HG03175 (cell line): ENCODE data around the gene SH3PXD2A.
"Not testable (repeated sequence)": the region's sequence is repeated elsewhere in the genome, so short reads cannot be mapped to it uniquely, and the experiment has no call there.

Experiments
- ATAC-seq: cut with Tn5 transposase; IDR thresholded peaks from one replicate; pipeline ENCODE4 v1.9.1; 2021; ENCODE audit warnings: mild to moderate bottlenecking, moderate library complexity; ENCODE audit not compliant: unreplicated experiment

Gene SH3PXD2A

DNA sequence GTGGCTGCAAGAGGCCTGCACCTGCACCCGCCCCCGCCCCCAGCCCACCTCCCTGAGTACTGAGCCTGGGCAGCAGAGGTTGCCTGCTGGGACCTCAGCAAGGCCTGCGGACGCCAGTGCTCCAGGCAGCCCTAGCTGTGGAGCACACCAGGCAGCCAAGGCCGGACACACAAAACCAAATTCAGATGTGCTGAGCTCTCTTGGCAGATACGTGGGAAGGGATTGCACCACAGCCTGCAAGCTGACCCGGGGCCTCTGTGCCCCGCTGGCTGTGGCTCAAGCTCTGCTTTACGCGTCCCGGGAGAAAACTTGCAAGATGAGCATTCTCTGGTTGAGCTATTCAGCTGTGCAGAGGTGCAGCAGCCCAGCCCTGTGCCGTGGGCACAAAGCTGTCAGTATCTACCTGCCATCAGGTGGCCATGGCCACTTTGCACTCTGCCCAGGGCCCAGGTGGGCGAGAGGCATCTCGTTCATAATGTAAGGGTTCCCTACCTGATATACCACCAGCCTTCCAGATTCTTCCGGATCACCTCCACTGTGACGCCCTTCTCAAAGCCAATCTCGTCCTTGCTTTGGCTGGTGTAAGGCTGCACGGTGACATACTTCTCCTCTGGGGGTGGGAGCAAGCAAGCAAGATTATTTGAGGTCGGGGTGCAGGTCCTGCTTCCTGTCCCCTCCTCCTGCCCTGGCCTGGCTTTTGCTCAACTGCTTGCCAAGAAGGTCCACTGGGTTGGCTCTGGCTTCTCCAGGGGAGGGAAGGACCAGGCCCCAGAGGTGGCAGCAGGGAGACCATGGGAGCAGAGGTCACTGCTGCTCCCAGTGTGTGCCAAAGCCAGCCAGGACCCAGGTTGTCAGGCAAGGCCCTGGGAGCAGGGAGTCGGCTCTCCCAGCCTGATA lies 238.4 kb downstream of the SH3PXD2A start:
- no peak for ATAC-seq

GRCh38 chr10:103614306-103615158 lies 240.8 kb downstream of the SH3PXD2A start:
- ATAC-seq: no peak

GRCh38 chr10:103613616-103614015 lies 241.8 kb downstream of the SH3PXD2A start:
- ATAC-seq: no peak

DNA sequence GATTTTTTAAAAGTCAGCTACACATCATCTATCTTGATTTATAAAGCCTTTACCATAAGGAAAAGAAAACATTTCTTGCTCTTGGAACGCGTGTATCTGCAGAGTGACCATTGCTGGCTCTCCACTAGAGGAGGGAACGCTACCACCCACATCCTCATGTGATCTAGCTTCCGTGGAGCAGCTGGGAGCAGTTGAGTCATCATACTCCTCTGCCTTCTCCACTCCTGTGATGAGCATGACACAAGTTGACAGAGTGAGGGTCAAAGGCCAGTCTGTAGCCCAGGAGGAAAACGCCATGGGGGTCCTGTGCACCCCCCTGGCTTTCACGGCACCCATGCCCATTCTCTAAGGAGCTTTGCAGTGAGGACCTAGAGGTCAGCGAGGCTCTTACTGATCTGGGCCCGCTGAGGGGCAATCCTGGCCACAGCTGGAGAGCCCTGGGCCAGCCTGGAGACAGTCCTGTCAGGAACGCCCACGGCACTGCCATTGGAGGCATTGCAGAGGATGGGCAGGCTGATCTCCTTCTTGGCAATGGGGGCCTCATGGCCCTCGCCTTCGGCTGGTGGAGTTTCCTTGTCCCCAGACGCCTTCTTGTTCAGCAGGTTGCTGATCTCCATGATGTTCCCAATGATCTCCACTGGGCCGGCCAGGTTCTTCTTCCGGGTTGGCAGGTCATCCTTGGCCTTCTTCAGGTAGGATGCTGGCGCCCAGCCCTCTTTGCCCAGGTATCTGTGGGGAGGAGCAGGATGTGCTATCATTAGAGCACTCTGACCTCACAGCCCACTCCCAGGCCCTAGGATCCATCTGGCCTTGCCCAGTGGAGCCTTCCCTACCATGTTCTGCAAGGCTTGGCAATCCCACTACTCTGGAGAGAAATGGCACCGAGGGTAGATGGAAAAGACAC lies 242.7 kb downstream of the SH3PXD2A start:
- no peak for ATAC-seq

- ATAC-seq: no peak
Measured at GRCh38 chr10:103610921-103611511, 244.4 kb downstream of the SH3PXD2A start.

DNA sequence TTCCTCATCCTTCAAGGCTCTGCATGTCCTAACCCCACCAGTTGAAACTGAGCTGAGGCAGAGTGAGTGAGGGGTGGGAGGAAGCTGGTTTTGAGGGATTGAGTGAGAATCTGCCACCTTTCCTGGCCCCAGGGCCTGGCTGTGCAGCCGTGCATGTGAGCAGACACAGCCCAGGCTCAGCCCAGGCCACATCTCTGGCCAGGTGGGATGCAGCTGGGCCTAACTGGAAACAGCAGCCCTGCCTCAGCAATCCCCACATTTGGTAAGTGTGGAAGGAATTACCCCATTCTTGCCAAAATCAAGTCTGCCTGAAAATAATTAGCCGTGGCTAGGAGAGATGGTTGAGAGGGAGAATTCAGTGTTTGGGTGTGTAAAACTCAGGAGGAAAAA lies 245.3 kb downstream of the SH3PXD2A start:
- no peak for ATAC-seq

GRCh38 chr10:103609231-103610082 lies 245.9 kb downstream of the SH3PXD2A start:
- no peak for ATAC-seq

DNA sequence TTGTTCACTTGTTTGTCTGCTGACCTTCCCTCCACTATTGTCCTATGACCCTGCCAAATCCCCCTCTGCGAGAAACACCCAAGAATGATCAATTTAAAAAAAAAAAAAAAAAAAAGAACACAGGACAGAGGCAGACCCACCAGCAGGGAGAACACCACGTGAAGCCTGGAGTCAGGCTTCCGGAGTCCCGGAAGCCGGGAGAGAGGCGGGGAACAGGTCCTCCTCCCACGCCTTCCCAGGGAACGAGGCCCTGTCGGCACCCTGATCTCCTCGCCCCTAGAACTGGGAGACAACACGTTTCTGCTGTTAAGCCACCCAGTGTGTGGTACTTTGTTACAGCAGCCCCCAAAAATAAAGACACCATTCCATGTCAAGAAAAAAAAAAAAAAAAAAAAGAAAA lies 247.3 kb downstream of the SH3PXD2A start:
- ATAC-seq: not testable (repeated sequence)

DNA sequence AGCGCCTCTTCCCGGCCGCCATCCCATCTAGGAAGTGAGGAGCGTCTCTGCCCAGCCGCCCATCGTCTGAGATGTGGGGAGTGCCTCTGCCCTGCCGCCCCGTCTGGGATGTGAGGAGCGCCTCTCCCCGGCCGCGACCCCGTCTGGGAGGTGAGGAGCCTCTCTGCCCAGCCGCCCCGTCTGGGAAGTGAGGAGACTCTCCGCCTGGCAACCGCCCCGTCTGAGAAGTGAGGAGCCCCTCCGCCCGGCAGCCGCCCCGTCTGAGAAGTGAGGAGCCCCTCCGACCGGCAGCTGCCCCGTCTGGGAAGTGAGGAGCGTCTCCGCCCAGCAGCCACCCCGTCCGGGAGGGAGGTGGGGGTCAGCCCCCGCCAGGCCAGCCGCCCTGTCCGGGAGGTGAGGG lies 248.3 kb downstream of the SH3PXD2A start:
- not testable (repeated sequence) for ATAC-seq

- not testable (repeated sequence) for ATAC-seq
Measured at GRCh38 chr10:103606097-103606438, 249.3 kb downstream of the SH3PXD2A start.

- ATAC-seq: no peak
Measured at GRCh38 chr10:103605359-103606096, 249.8 kb downstream of the SH3PXD2A start.

GRCh38 chr10:103603382-103603781 lies 252.0 kb downstream of the SH3PXD2A start:
- ATAC-seq: no peak

- no peak for ATAC-seq
Measured at GRCh38 chr10:103602852-103603155, 252.6 kb downstream of the SH3PXD2A start.

DNA sequence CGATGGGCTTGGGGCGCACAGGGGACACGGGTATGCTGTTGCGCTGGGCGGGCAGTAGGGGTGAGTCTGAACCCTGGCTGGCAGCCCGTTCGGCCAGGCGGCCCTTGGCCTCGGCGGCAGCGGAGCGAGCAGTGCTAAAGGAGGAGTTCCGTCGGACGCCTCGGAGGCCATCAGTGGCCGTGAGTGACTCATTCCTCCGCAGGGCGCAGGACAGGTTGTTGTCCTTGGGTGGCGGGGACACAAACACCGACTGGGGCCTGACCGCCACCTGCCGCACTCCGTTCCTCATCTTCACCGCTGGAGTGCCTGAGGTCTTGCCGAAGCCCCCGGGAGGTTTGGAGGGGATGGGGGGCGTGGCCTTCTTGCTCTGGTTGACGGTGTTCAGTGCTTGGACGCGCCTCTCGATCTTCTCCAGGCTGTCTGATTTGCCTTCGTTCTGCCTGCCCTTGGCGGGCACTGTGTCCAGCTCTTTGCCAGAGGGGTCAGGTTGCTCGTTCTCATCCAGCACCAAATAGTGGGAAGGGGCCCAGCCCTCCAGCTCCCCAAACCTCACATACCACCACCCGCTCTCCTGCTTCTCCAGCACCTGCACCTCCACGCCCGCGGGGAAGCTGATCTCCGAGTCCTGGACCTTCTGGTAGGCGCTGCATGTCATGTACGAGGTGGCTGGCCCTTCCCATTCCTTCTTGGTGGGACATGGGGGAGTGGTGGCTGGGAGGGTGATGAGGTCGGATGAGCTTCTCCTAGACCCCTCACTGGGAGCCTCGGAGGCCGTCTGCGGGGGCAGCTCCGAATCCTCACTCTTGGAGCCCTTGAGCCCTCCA lies 253.1 kb downstream of the SH3PXD2A start:
- ATAC-seq: no peak

- no peak for ATAC-seq
Measured at GRCh38 chr10:103600956-103601569, 254.3 kb downstream of the SH3PXD2A start.

DNA sequence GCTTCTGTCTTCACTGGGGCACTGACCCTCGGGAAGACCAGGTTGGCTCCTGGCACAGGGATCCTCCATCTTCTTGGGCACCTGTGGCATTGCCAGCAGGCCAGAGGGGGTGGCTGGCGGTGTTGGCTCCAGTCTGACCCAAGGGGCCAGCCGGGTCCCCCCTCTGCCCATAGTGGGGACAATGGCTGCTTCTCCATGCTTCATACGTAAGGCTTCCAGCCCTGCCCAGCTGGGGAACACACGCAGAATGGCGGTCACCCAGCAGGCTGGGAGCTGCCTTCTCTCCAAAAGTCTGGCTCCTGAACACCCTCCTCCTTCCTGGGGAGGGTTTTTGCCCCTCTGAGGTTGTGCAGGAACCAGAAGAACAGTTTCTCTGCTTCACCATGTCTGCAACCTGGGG lies 255.1 kb downstream of the SH3PXD2A start:
- no peak for ATAC-seq

DNA sequence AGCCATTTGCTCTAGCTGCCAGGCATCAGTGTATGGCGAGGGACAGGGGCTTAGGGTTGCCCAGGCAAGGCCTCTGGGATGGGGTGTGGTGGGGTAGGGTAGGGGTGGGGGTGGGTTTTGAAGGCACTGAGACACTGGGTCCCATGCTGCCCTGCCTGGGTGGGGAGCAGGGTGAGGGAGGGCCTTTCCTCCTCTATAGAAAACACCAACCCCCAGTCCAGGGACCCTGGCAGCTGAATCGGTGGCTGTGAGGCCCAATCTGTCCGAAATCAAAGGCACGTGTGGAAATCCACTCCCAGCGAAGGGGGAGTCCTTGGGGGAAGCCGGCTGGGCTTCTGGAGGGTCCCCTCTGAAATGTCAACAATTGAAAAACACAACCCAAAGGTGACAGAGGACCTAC lies 255.5 kb downstream of the SH3PXD2A start:
- ATAC-seq: no peak

GRCh38 chr10:103599211-103599610 lies 256.2 kb downstream of the SH3PXD2A start:
- ATAC-seq: no peak
